ENCODE data around the gene NCS1.

NCS1 gene

DNA sequence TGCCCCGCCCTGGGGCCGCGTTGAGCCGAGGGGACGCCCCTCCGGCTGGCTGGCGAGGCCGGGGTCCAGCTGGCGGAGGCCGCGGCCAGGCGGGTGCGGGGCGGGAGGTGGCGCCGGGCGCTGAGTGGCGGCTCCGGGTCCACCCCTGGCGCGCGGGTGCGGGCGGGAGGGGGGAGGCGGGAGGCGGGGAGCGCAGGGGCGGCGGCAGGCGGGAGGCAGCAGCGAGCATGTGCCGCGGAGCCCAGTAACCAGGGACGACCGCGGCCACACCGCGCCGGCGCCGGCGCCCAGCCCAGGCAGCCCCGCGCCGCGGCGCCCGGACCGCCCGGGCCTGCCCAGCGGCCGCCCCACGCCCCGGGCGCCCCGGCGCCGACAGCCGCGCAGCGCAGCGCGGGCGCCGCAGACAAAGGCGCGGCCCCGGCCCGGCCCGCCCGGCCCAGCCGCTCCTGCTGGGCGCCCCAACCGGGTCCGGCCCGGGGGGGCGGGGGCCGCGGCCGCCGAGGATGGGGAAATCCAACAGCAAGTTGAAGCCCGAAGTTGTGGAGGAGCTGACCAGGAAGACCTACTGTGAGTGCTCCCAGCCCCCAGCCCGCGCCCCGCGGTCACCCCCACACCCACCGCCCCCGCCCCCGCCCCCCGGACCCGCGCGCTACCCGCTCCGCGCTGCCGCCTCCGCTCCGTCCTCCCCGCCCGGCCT, at the start of gene NCS1:
Gene NCS1 (plus strand): TSS at position 244 of the 697 bp plus-strand sequence. CDS start 260 bp downstream, at position 504.
- peak within 1 kb of the TSS; percentile 58 for H3K4me3 ChIP-seq (replicated peaks; ENCODE audit: low read depth, low read length)
- TF ChIP-seq, protein P1, sequence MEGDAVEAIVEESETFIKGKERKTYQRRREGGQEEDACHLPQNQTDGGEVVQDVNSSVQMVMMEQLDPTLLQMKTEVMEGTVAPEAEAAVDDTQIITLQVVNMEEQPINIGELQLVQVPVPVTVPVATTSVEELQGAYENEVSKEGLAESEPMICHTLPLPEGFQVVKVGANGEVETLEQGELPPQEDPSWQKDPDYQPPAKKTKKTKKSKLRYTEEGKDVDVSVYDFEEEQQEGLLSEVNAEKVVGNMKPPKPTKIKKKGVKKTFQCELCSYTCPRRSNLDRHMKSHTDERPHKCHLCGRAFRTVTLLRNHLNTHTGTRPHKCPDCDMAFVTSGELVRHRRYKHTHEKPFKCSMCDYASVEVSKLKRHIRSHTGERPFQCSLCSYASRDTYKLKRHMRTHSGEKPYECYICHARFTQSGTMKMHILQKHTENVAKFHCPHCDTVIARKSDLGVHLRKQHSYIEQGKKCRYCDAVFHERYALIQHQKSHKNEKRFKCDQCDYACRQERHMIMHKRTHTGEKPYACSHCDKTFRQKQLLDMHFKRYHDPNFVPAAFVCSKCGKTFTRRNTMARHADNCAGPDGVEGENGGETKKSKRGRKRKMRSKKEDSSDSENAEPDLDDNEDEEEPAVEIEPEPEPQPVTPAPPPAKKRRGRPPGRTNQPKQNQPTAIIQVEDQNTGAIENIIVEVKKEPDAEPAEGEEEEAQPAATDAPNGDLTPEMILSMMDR (IDR thresholded peaks at IDR 0.05; ENCODE audit: low read depth, low read length, missing control alignments), result no peak
- no peak for DNase-seq (ENCODE audit: extremely low read depth, low read depth)

DNA sequence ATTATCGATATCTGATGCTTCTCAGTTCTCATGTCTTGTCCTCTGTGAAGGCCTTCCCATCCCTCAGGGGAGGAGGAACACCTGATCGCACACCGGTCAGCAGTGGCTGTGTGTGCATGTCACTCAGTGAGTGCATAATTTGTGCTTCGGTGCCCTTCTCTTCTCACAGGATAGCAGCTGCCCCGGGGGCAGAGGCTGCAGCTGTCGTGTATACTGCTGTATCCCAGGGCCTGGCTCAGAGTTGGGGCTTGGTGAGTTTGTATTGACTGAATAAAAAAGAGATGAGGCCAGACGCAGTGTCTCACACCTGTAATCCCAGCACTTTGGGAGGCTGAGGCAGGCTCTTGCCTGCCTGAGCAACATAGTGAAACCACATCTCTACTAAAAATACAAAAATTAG, 49.7 kb upstream of the NCS1 start:
- H3K4me3 ChIP-seq (replicated peaks; ENCODE audit: low read depth, low read length), result no peak overlapping the region
- TF ChIP-seq, protein P1 (IDR thresholded peaks at IDR 0.05; ENCODE audit: low read depth, low read length, missing control alignments), result no peak
- DNase-seq (ENCODE audit: extremely low read depth, low read depth), result no peak

DNA sequence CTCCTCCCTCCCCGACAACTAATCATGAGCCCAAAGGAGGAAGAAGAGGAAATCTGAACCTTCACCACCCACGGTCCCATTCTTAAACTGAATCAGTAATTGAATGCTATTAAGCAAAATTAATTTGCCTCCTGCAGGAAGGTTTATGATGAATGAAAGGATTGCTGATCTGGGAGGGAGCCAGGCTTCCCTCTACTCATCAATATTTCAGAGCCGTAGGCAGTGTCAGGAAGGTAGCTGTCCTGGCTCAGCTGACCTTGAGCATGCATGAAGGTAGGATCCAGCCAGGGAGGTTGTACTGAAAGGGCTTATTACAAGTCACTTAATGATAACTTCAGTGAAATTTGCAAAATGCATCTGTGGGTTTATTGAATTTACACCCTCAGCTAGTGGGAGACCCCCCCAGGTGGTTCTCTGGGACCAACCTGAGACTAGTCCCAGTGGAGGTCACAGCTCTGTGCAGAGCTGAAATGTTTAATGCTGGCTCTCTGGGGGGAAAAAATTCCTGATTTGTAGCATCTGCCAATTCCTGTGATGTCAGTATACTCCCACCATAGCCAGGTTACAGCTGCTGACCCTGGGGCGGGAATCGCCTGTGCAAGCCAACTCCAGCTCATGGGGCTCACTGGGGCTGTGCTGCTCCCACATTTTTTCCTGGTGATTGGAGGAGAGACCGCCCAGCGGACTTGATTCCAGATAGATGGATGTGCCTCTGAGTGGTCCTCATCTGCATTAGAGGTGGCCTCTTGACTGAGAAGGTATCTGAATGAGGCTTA, 47.9 kb upstream of the NCS1 start:
- DNase-seq (ENCODE audit: extremely low read depth, low read depth), result no peak
- H3K4me3 ChIP-seq (replicated peaks; ENCODE audit: low read depth, low read length), result no peak overlapping the region
- TF ChIP-seq, protein P1 (IDR thresholded peaks at IDR 0.05; ENCODE audit: low read depth, low read length, missing control alignments), result no peak

DNA sequence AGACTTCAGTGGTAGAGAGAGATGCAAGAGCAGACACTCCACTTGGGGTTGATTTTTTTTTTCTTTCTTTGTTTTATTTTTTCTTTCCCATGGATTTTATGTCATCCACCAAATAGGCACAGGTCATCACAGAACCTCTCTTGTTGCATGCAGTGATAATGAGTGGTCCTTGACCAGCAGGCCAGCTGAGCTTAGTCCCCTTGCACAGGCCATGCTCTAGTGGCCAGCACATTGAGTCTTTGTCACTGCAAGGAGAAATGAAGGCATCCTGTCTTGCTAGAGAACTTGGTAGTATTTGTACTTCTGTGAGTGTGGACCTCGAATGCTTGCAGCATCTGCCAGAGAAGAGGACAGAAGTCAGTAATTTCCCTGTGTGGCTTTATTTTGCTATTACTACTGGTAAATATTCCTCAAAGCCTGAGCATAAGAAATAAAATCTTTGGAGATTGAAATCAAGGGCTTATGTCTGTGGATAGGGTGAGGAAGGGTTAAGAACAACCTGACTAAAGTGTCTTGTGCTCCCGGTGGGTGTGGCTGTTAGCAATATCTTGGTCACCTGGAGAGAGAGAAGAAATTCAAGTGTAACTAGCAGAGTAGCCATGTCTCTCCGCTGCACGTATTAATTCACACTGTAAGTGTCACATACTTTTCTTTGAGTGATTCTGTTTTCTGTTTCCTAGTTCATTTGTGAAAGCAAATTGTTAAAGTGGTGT, 45.3 kb upstream of the NCS1 start:
- H3K4me3 ChIP-seq (replicated peaks; ENCODE audit: low read depth, low read length), result no peak overlapping the region
- no peak for DNase-seq (ENCODE audit: extremely low read depth, low read depth)
- TF ChIP-seq, protein P1 (IDR thresholded peaks at IDR 0.05; ENCODE audit: low read depth, low read length, missing control alignments), result no peak

DNA sequence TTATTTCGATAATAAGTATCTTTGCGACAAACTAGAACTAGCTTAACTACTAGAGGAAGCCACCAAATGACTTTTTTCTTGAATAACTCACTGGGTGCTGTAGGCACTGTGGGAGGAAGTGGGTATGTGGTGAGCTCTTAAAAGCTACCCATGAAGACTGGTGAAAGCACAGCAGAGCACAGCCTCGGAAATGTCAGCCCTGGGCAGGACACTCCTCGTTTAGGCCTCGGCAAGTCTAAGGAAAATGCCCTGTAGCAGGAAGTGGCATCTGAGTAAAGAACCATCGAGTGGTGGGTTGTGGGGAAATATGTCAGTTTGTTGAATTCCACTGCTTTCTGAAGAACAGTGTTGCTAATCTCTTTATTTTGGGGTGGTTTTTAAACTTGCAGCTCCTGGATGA, 44.0 kb upstream of the NCS1 start:
- TF ChIP-seq, protein P1 (IDR thresholded peaks at IDR 0.05; ENCODE audit: low read depth, low read length, missing control alignments), result no peak
- DNase-seq (ENCODE audit: extremely low read depth, low read depth), result no peak
- no peak overlapping the region for H3K4me3 ChIP-seq (replicated peaks; ENCODE audit: low read depth, low read length)

DNA sequence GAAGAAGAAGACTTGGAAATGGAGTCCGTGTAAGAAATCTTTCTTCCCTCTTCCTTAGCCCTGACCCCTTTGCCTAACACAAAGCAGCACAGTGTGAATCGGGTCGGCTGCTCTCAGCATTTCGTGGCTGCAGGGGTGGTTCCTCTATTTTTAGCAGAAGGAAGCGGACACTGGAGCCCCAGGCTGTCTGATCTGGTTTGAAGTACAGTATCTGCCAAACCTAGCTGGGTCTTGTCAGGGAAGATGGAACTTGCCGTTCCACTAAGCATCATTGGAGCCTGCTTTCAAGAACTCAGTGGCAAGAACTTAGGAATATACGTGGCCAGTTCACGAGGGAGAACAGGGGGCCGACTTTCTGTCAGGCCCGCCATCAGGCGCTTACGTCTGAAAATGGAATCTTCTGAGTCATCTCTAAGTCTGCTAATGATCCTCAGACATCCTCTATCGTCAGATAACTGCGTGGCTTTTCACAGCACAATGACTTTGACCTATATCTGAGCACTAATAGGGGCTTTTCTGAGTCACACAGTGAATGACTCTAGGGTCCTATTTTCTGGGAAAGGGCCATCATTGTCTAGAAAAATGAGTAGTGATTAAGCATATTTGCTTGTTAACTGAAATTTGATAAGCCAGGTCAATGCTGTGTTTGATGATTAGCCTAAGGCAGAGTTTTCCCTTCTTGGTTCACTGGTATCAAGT, 43.3 kb upstream of the NCS1 start:
- DNase-seq (ENCODE audit: extremely low read depth, low read depth), result no peak
- TF ChIP-seq, protein P1 (IDR thresholded peaks at IDR 0.05; ENCODE audit: low read depth, low read length, missing control alignments), result no peak
- no peak overlapping the region for H3K4me3 ChIP-seq (replicated peaks; ENCODE audit: low read depth, low read length)

All from HFF-Myc (cell line).